GM06990 (cell line): ENCODE results near the gene ADAMTSL1.

Experiments
- DNase-seq: peaks from one replicate; pipeline ENCODE4 v3.0.0-alpha.2; 2011; ENCODE audit not compliant: insufficient read length; ENCODE audit errors: extremely low read depth
- H3K27me3 ChIP-seq: replicated peaks from 2 replicates; pipeline ENCODE4 v1.6.0; 2011; ENCODE audit warnings: low read length; ENCODE audit not compliant: control insufficient read depth, insufficient read depth
- H3K36me3 ChIP-seq: 2 replicates; pipeline ENCODE4 v1.5.1; 2011; ENCODE audit warnings: low read length; ENCODE audit not compliant: control insufficient read depth, insufficient read depth
- H3K4me3 ChIP-seq: replicated peaks from 2 replicates; pipeline ENCODE4 v1.5.1; 2011; ENCODE audit warnings: low read depth, mild to moderate bottlenecking, control low read depth, low read length
- TF ChIP-seq, protein P1 (sequence below): IDR thresholded peaks from 2 replicates; pipeline ENCODE4 v1.5.1; 2011; ENCODE audit warnings: low read length, control low read depth, mild to moderate bottlenecking, inconsistent platforms; ENCODE audit not compliant: insufficient read depth, poor library complexity, severe bottlenecking

ADAMTSL1 gene

DNA sequence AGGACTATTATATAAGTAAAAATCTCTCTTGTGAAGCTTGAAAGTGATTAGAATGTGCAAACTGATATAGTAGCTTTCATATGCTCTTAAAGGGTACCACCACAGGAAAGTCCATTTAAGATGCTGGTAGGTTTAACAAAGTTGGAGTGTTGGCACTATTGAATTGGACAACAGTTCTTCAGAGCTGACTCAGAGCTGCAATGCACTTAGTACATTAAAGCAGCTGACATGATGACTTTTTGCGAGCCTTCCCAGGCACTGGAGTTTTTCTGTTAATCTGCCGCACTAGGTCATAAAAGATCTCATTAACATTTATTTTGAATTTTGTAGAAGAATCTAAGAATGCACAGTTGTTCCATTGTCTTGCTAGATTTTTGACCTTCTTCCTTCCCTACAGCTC is 243.8 kb downstream of the ADAMTSL1 start:
- TF ChIP-seq, protein P1, sequence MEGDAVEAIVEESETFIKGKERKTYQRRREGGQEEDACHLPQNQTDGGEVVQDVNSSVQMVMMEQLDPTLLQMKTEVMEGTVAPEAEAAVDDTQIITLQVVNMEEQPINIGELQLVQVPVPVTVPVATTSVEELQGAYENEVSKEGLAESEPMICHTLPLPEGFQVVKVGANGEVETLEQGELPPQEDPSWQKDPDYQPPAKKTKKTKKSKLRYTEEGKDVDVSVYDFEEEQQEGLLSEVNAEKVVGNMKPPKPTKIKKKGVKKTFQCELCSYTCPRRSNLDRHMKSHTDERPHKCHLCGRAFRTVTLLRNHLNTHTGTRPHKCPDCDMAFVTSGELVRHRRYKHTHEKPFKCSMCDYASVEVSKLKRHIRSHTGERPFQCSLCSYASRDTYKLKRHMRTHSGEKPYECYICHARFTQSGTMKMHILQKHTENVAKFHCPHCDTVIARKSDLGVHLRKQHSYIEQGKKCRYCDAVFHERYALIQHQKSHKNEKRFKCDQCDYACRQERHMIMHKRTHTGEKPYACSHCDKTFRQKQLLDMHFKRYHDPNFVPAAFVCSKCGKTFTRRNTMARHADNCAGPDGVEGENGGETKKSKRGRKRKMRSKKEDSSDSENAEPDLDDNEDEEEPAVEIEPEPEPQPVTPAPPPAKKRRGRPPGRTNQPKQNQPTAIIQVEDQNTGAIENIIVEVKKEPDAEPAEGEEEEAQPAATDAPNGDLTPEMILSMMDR = no peak
- no peak for DNase-seq
- Histone ChIP-seq H3K27me3 (no peaks in the 10 kb centered on the region), H3K36me3 (no peaks in the 10 kb centered on the region), H3K4me3 (no peak overlapping the region)

GRCh38 chr9:18718393-18718792 is 244.4 kb downstream of the ADAMTSL1 start:
- no peak for DNase-seq
- Histone ChIP-seq H3K27me3 (no peaks in the 10 kb centered on the region), H3K4me3 (no peak overlapping the region), H3K36me3 (no peaks in the 10 kb centered on the region)
- TF ChIP-seq, protein P1 = no peak

DNA sequence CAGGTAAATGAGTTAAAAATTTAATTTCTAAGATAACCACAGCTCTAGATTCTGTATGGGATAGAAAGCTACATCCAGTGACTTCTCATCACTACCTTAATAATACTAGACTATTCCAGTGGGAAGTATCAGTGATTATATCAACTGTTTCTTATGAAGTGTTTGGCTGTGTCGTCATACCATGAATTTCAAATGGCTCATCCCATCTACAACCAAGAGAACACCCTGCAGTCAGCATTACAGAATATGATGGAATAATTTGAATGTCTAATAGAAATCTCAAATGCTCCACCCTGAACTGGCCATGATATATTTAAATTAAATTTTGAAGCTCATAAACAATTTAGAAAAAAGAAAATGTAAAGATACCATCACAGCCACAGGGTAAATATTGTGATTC is 245.0 kb downstream of the ADAMTSL1 start:
- Histone ChIP-seq H3K36me3 (no peaks in the 10 kb centered on the region), H3K27me3 (no peaks in the 10 kb centered on the region), H3K4me3 (no peak overlapping the region)
- no peak for DNase-seq
- TF ChIP-seq, protein P1 = no peak

DNA sequence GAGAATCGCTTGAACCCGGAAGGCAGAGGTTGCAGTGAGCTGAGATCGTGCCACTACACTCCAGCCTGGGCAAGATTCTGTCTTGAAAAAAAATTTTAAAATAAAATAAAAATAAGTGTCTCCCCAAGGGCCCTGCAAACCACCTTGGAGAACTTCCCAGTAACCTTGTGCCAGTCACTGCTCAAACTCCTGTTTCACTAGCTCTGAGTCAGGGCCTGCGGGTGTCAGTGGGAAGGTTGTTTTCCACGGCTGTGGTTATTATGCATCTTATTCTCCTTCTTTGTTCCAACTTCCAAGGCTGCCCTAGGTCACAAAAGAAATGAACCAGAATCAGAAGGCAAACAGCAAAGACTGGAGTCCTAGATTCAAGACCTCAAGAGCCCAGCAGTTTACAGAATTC is 246.7 kb downstream of the ADAMTSL1 start:
- TF ChIP-seq, protein P1 = no peak

GRCh38 chr9:18721267-18721994 is 247.5 kb downstream of the ADAMTSL1 start:
- Histone ChIP-seq H3K4me3 (no peak overlapping the region), H3K36me3 (no peaks in the 10 kb centered on the region), H3K27me3 (no peaks in the 10 kb centered on the region)
- TF ChIP-seq, protein P1 = no peak
- no peak for DNase-seq

More for the DNA sequence above, 246.7 kb downstream of the ADAMTSL1 start:
- no peak overlapping the region for H3K4me3 ChIP-seq
- H3K27me3 ChIP-seq = no peaks in the 10 kb centered on the region
- no peaks in the 10 kb centered on the region for H3K36me3 ChIP-seq
- DNase-seq = no peak

DNA sequence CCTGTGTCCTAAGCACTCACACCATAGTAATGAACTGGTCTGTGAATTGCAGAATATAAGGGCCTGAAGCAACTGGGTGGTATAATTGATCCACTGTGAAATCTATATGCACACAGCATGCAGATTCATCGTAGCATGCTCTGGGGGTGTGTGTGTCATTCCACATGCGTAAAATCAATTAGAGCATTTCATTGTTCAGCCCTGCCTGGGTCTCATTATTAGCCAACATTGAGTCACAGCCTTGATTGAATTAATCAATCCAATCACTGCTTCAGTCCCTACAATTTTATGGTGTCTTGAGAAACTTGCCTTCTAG is 248.0 kb downstream of the ADAMTSL1 start:
- H3K27me3 ChIP-seq = no peaks in the 10 kb centered on the region
- no peak overlapping the region for H3K4me3 ChIP-seq
- TF ChIP-seq, protein P1 = no peak
- H3K36me3 ChIP-seq = no peaks in the 10 kb centered on the region
- no peak for DNase-seq
